Measurements from ENCODE around the gene PGGT1B.

PGGT1B gene

DNA sequence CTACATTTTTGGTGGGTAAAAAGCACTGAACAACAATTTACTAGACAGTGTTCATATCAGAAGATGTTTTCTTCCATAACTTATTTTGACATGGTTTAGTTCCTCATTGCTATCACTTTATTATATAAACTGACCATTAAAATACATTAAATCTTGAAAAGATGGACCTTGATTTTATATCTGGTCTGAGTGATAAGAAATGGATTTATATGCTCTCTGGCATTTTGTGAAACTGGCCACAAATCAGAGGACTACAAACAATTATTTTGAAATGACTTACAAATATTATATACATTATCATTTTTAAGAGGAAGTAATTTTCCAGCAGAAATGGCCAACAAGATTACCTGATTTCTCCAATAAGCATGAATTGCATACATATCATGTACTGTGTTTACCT, 69.4 kb downstream of the PGGT1B start:
- in situ Hi-C loops (cut with MboI; ENCODE audit: low pct_unique_long_range_greater_than_20kb, low sequenced_read_pairs, unreplicated experiment): no loop called here
- TF ChIP-seq, protein P1, sequence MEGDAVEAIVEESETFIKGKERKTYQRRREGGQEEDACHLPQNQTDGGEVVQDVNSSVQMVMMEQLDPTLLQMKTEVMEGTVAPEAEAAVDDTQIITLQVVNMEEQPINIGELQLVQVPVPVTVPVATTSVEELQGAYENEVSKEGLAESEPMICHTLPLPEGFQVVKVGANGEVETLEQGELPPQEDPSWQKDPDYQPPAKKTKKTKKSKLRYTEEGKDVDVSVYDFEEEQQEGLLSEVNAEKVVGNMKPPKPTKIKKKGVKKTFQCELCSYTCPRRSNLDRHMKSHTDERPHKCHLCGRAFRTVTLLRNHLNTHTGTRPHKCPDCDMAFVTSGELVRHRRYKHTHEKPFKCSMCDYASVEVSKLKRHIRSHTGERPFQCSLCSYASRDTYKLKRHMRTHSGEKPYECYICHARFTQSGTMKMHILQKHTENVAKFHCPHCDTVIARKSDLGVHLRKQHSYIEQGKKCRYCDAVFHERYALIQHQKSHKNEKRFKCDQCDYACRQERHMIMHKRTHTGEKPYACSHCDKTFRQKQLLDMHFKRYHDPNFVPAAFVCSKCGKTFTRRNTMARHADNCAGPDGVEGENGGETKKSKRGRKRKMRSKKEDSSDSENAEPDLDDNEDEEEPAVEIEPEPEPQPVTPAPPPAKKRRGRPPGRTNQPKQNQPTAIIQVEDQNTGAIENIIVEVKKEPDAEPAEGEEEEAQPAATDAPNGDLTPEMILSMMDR (IDR thresholded peaks at IDR 0.05; ENCODE audit: extremely low read depth, insufficient read depth, missing control alignments): no peak

DNA sequence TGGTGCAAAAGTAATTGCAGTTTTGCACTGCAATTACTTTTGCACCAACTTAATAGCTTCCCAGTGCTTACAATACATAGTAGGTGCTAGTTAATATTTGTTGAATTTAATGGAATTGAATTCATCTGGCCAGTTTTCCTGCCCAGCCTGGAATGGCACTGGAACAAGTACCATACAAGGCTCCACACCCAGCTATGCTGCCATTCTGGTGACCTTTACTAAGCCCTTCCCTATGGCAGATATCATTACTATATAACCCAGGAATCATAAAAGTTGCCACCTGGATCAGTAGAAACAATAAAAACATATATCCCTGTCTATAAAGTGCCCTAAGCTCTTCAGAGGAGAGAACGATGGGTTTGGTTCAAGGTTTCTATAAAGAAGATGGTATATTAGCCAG, 70.6 kb downstream of the PGGT1B start:
- no peak for DNase-seq (ENCODE audit: low spot score)
- in situ Hi-C loops (cut with MboI; ENCODE audit: low pct_unique_long_range_greater_than_20kb, low sequenced_read_pairs, unreplicated experiment): no loop called here
- TF ChIP-seq, protein P1 (IDR thresholded peaks at IDR 0.05; ENCODE audit: extremely low read depth, insufficient read depth, missing control alignments): no peak

More for the DNA sequence above, 69.4 kb downstream of the PGGT1B start:
- DNase-seq (ENCODE audit: low spot score): no peak

DNA sequence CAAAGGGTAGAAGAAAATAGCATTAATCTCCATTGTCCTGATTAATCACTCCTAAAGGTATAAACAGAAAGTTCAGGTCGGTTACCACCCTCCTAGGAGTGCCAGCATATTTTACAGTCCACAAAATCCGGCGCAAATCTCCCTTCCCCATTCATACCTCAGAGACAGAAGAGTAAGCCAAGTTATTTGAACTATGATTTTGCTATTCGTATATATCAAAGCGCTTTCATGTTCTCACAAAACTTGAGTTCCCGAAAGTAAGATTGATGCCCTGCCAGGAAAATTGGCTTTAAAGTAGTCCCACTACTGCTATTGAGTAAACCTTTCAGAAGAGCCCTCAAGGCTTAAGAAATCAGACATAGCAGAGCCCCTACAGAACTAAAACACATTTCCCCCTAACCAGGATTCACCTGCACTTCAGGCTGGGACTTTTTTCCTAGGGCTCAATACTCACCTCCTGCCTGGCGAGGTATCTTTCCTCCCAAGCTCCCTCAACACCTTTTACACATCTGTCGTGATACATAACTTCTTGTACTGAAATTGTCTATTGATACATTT, 71.1 kb downstream of the PGGT1B start:
- DNase-seq (ENCODE audit: low spot score): no peak
- TF ChIP-seq, protein P1 (IDR thresholded peaks at IDR 0.05; ENCODE audit: extremely low read depth, insufficient read depth, missing control alignments): no peak
- in situ Hi-C loops (cut with MboI; ENCODE audit: low pct_unique_long_range_greater_than_20kb, low sequenced_read_pairs, unreplicated experiment): no loop called here

DNA sequence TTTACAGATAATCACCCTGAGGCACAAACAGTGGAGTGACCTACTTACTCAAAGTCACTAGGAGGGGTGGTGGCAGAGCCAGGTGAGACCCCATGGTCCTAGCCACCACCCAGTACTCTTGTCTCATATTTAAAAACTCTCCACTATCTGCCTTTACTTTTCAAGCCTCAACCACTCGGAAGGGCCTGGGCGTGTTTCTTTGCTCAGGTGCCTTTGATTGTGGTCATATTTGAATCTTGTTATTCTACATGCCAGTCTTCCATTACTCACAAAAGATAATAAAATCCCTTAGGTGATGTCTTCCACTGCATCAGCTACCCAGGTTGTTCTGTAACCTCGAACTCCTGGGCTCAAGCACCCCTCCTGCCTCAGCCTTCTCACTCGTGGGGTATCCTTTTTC, 72.3 kb downstream of the PGGT1B start:
- TF ChIP-seq, protein P1 (IDR thresholded peaks at IDR 0.05; ENCODE audit: extremely low read depth, insufficient read depth, missing control alignments): no peak
- DNase-seq (ENCODE audit: low spot score): no peak
- in situ Hi-C loops (cut with MboI; ENCODE audit: low pct_unique_long_range_greater_than_20kb, low sequenced_read_pairs, unreplicated experiment): no loop called here

DNA sequence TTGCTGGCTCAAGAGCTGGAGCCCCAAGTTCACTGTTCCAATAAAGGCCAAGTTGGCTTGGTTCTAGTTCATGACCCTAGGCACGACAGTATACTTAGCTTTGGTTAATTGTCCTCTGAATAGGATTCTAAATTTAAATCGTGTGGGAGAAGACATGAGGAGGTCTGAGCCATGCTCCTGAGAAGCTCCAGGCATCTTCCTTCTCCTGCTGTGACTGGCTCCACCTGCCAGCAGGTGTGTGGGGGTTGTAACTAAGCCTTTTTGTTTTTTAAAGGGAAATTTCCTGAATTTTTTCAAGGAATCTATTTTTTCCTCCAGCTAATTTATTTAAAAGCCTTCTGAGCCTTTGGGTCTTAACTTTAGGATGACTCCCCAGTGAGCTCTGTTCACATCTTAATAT, 72.8 kb downstream of the PGGT1B start:
- DNase-seq (ENCODE audit: low spot score): no peak
- TF ChIP-seq, protein P1 (IDR thresholded peaks at IDR 0.05; ENCODE audit: extremely low read depth, insufficient read depth, missing control alignments): no peak
- in situ Hi-C loops (cut with MboI; ENCODE audit: low pct_unique_long_range_greater_than_20kb, low sequenced_read_pairs, unreplicated experiment): no loop called here

DNA sequence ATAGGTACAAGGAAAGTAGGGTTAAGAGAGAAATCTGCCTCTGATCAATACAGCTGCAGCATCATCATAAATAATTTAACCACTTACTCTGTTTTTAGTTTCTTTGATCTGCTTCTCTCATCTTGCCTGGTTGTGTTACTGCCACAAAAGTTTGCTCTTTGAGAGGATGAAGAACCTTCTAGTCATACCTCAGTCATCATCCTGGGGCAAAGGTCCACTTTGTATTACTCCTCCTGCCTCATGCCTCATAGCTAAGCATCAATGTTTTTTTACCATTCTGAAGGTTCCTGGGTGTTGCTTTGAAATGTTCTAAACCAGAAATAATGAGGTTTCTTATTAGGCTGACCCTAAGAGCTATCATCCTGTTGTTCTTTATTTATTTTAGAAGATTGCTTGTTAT, 75.9 kb downstream of the PGGT1B start:
- DNase-seq (ENCODE audit: low spot score): no peak
- in situ Hi-C loops (cut with MboI; ENCODE audit: low pct_unique_long_range_greater_than_20kb, low sequenced_read_pairs, unreplicated experiment): no loop called here

More for the DNA sequence above, 75.9 kb downstream of the PGGT1B start:
- TF ChIP-seq, protein P1 (IDR thresholded peaks at IDR 0.05; ENCODE audit: extremely low read depth, insufficient read depth, missing control alignments): no peak

Measured in GM13977 (cell line).